Brain microvascular endothelial cell (primary cell): ENCODE measurements around the gene ZNF761.
"Not testable (repeated sequence)": the region's sequence is repeated elsewhere in the genome, so short reads cannot be mapped to it uniquely, and the experiment has no call there.

Source experiments
- DNase-seq: peaks from one replicate; pipeline ENCODE4 v3.0.0-alpha.2; 2020
- H3K27ac ChIP-seq: fragments of 250-450 bp; sonication (Bioruptor Pico); 2 replicates; pipeline ENCODE4 v1.5.1; 2020; ENCODE audit warnings: mild to moderate bottlenecking, moderate library complexity
- H3K27me3 ChIP-seq: fragments of 250-450 bp; sonication (Bioruptor Pico); replicated peaks from 2 replicates; pipeline ENCODE4 v1.5.1; 2020; ENCODE audit warnings: mild to moderate bottlenecking
- H3K36me3 ChIP-seq: fragments of 250-450 bp; sonication (Bioruptor Pico); replicated peaks from 2 replicates; pipeline ENCODE4 v1.5.1; 2020; ENCODE audit warnings: mild to moderate bottlenecking
- H3K4me3 ChIP-seq: 2 replicates; pipeline ENCODE4 v1.5.1; 2011; ENCODE audit warnings: low read depth, mild to moderate bottlenecking, control low read depth, low read length, moderate library complexity
- CTCF ChIP-seq: IDR thresholded peaks from 2 replicates; pipeline ENCODE4 v1.5.1; 2011; ENCODE audit warnings: low read depth, mild to moderate bottlenecking, moderate library complexity, low read length, control low read depth, inconsistent platforms; ENCODE audit errors: missing control alignments
- in situ Hi-C: cut with HindIII; loops from 2 replicates; pipeline ENCODE4 v1.10.0; 2017; ENCODE audit warnings: low sequenced_read_pairs, low pct_ligation_motif_present

The ZNF761 gene

GRCh38 chr19:53471916-53472315 is 40.1 kb downstream of the ZNF761 start:
- Histone ChIP-seq H3K27ac (no peak overlapping the region), H3K36me3 (no peaks in the 10 kb centered on the region), H3K27me3 (no peaks in the 10 kb centered on the region), H3K4me3 (no peak overlapping the region)
- no peak for TF ChIP-seq CTCF
- in situ Hi-C loops: no loop called here
- DNase-seq: no peak

- H3K27ac ChIP-seq, H3K27me3 ChIP-seq, in situ Hi-C loops, DNase-seq, H3K36me3 ChIP-seq, H3K4me3 ChIP-seq: not testable (repeated sequence)
Observed at GRCh38 chr19:53474832-53475231, 43.0 kb downstream of the ZNF761 start.

- in situ Hi-C loops, H3K27me3 ChIP-seq, H3K4me3 ChIP-seq, DNase-seq, H3K36me3 ChIP-seq, H3K27ac ChIP-seq: not testable (repeated sequence)
Observed at GRCh38 chr19:53475470-53475869, 43.7 kb downstream of the ZNF761 start.

- H3K4me3 ChIP-seq, H3K36me3 ChIP-seq, H3K27ac ChIP-seq, in situ Hi-C loops, H3K27me3 ChIP-seq, DNase-seq: not testable (repeated sequence)
Observed at GRCh38 chr19:53483751-53484150, 52.0 kb downstream of the ZNF761 start.

GRCh38 chr19:53485046-53486004 is 53.5 kb downstream of the ZNF761 start:
- H3K27ac ChIP-seq: no peak overlapping the region
- no peaks in the 10 kb centered on the region for H3K36me3 ChIP-seq
- in situ Hi-C loops: no loop called here
- no peak for TF ChIP-seq CTCF
- no peaks in the 10 kb centered on the region for H3K27me3 ChIP-seq
- no peak for DNase-seq
- no peak overlapping the region for H3K4me3 ChIP-seq

- in situ Hi-C loops: no loop called here
Observed at GRCh38 chr19:53492153-53492552, 60.4 kb downstream of the ZNF761 start.

GRCh38 chr19:53497311-53498023 is 65.7 kb downstream of the ZNF761 start:
- H3K27me3 ChIP-seq, DNase-seq, H3K27ac ChIP-seq, H3K4me3 ChIP-seq, H3K36me3 ChIP-seq, in situ Hi-C loops: not testable (repeated sequence)

More at GRCh38 chr19:53492153-53492552, 60.4 kb downstream of the ZNF761 start:
- H3K36me3 ChIP-seq: peaks cover 2% of the 10 kb centered on the region
- no peak for TF ChIP-seq CTCF
- no peak for DNase-seq
- H3K27me3 ChIP-seq: no peaks in the 10 kb centered on the region
- H3K27ac ChIP-seq: no peak overlapping the region
- no peak overlapping the region for H3K4me3 ChIP-seq

- H3K27me3 ChIP-seq, in situ Hi-C loops, H3K36me3 ChIP-seq, H3K4me3 ChIP-seq, H3K27ac ChIP-seq, DNase-seq: not testable (repeated sequence)
Observed at GRCh38 chr19:53498024-53498395, 66.2 kb downstream of the ZNF761 start.

- H3K27ac ChIP-seq, in situ Hi-C loops, H3K27me3 ChIP-seq, DNase-seq, H3K36me3 ChIP-seq, H3K4me3 ChIP-seq: not testable (repeated sequence)
Observed at GRCh38 chr19:53503151-53503550, 71.4 kb downstream of the ZNF761 start.

GRCh38 chr19:53503671-53504364 is 72.0 kb downstream of the ZNF761 start:
- H3K36me3 ChIP-seq, H3K4me3 ChIP-seq, DNase-seq, H3K27me3 ChIP-seq, H3K27ac ChIP-seq, in situ Hi-C loops: not testable (repeated sequence)

- in situ Hi-C loops, H3K36me3 ChIP-seq, H3K27me3 ChIP-seq, H3K27ac ChIP-seq, DNase-seq, H3K4me3 ChIP-seq: not testable (repeated sequence)
Observed at GRCh38 chr19:53504365-53504703, 72.5 kb downstream of the ZNF761 start.
